ENCODE results near the gene U2AF2.

- TF ChIP-seq CTCF (IDR thresholded peaks at IDR 0.05), result no peak
- no peak for TF ChIP-seq POLR2AphosphoS5 (IDR thresholded peaks at IDR 0.05; ENCODE audit: insufficient read depth in 1 of 2, low read depth in 1 of 2)
Measured at GRCh38 chr19:55616395-55616875, 38.4 kb upstream of the U2AF2 start.

Measured in vagina (tissue), 2 donors.